GM10266 (cell line): ENCODE results near the gene IL4I1.

Source experiments
- DNase-seq: peaks from one replicate; pipeline ENCODE4 v3.0.0; 2012; ENCODE audit errors: extremely low spot score
- CTCF ChIP-seq: IDR thresholded peaks from 2 replicates; pipeline ENCODE4 v1.5.1; 2012; ENCODE audit warnings: mild to moderate bottlenecking, low read depth; ENCODE audit not compliant: control insufficient read depth, insufficient read depth; ENCODE audit errors: missing control alignments

Gene IL4I1

GRCh38 chr19:49863935-49864320 lies 32.8 kb downstream of the IL4I1 start:
- DNase-seq, result no peak
- TF ChIP-seq CTCF, result no peak

- no peak for TF ChIP-seq CTCF
- no peak for DNase-seq
Measured at GRCh38 chr19:49863254-49863934, 33.3 kb downstream of the IL4I1 start.

- no peak for DNase-seq
- TF ChIP-seq CTCF, result peak; percentile 14
Measured at GRCh38 chr19:49862391-49863253, 34.1 kb downstream of the IL4I1 start.

GRCh38 chr19:49861541-49862378 lies 34.9 kb downstream of the IL4I1 start:
- no peak for DNase-seq
- TF ChIP-seq CTCF, result no peak

- no peak for DNase-seq
- no peak for TF ChIP-seq CTCF
Measured at GRCh38 chr19:49861107-49861506, 35.6 kb downstream of the IL4I1 start.

GRCh38 chr19:49860336-49861102 lies 36.2 kb downstream of the IL4I1 start:
- no peak for TF ChIP-seq CTCF

More at GRCh38 chr19:49860336-49861102, 36.2 kb downstream of the IL4I1 start:
- DNase-seq, result no peak
